G401 (cell line): ENCODE data around the gene DLG1. TPM values are rescaled to one million over a fixed set of nuclear protein-coding genes. Genes with fewer than 3 reads are reported as not detected.

ENCODE experiments used
- DNase-seq: peaks from one replicate; pipeline ENCODE4 v3.0.0-alpha.2; 2015; ENCODE audit warnings: low spot score
- in situ Hi-C: cut with HindIII; loops from 2 replicates; pipeline ENCODE4 v1.10.0; 2016; ENCODE audit warnings: low sequenced_read_pairs, mixed read lengths
- total RNA-seq: library from RNA; depleted of rRNA; stranded (reverse); fragments of >200 nt; shearing (Covaris generic); gene quantifications from 2 replicates; pipeline ENCODE4 v1.2.3, GENCODE V29; 2014

DLG1 gene
- total RNA-seq, 1 experiment from 2014 or later = 35.0 TPM

DNA sequence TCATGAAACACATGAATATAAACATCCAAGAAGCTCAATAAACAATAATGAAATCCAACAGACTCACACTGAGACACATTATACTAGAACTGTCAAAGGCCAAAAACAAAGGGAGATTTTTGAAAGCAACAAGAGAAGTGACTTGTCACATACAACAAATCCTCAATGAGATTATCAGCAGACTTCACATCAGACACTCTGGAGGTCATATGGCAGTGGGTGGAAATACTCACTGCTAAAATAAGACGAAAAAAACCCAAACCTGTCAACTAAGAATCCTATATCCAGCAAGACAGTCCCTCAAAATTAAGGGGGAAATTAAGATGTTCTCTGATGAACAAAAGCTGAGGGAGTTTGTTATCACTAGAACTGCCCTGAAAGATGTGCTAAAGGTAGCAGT lies 143.4 kb downstream of the DLG1 start:
- in situ Hi-C loops = no loop called here
- no peak for DNase-seq

DNA sequence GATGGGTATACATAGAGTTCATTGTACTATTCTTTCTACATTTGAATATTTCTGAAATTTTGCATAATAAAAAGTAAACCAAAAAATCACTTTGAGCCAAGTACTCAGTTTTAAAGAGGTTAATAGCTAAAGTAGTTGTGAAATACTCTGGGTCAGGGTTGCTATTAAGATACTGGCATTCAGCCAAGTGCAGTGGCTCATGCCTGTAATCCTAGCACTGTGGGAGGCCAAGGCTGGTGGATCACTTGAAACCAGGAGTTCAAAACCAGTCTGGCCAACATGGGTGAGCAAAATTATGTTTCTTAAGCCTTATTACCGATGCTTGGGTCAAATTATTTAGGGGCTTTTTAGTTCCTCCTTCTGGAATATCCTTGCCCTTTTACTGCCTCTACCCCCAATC lies 146.8 kb downstream of the DLG1 start:
- in situ Hi-C loops = no loop called here
- DNase-seq = peak; percentile 69

DNA sequence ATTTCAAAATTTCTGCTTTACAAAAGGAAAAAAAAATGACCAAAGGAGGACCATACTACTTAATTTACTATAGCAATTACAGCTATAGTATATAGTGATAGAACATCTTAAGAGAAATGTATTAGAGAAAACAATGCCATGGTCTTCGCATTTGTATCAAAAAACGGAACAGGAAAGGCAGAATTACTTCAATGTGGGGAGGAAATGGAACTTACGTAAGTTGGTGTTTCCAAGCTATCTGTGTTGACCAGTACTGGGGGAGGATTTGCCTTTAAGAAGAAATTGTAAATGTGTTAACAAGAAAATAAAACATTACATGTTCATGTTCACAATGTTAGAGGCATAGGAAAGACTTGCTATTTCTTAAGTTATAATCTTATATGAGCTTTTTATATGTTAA lies 148.9 kb downstream of the DLG1 start:
- in situ Hi-C loops = no loop called here
- no peak for DNase-seq

DNA sequence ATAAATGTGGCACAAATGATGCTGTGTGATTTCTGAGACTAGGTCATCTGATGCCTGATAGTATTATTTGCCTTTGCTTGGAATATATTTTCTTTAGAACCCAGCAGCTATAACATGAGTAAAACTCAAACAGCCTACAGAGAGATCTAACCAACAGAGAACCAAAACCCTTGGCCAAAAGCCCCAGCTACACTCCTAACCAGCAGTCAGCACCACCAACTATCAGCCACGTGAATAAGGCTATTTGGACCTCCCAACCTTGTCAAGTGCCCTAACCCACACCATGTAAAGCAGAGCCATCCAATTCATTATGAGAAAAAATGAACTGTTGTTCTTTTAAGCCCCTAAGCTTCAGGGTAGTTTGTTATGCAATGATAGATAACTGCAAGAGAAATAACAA lies 154.2 kb downstream of the DLG1 start:
- in situ Hi-C loops = no loop called here
- no peak for DNase-seq

DNA sequence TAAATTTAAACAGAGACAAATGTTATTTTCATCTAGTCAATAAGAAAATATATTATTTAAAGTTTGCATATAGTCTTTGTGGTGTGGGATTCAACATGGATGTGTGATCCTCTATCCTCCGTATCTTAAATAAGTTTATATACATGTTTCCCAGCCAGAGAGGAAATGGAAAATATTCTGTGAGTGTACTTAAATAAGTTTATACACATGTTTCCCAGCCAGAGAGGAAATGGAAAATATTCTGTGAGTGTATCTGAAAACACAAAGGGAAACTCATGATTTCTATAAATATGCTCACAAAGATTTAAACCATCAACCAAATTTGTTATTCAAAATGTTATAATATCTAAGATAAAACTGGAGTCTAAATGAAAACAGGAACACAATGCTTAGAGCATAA lies 158.8 kb downstream of the DLG1 start:
- DNase-seq = no peak
- in situ Hi-C loops = no loop called here

DNA sequence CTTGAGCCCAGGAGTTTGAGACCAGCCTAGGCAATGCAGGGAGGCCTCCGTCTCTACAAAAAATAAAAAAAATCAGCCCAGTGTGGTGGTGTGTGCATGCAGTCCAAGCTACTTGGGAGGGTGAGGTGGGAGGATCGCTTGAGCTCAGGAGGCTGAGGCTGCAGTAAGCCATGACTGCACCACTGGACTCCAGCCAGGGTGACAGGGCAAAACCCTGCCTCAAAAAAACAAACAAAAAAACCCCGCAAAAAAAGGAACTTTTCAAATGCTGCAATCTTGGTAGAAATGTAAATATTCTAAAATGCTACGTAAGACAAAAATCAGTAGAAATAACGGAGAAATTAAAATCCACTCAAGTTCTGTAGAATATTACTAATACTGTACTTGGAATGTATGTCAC lies 160.7 kb downstream of the DLG1 start:
- in situ Hi-C loops = no loop called here
- DNase-seq = no peak

DNA sequence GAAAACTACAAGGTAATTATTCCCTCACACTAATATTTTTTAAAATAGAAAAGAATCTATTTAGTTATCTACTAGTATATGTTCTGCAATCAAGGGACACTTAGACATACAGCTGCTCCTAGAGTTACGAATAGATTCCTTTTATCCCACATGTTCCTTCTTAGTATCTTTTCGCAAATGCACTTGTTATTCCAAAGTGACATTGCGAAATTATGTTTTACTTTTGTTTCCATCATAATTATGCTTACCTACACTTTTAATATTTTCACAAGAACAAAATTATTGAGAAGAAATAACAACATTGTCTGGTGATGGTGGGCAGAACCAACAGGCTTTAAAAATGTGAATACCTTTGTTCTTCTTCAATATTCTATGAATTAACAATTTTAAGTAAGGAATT lies 161.7 kb downstream of the DLG1 start:
- in situ Hi-C loops = no loop called here
- DNase-seq = no peak

DNA sequence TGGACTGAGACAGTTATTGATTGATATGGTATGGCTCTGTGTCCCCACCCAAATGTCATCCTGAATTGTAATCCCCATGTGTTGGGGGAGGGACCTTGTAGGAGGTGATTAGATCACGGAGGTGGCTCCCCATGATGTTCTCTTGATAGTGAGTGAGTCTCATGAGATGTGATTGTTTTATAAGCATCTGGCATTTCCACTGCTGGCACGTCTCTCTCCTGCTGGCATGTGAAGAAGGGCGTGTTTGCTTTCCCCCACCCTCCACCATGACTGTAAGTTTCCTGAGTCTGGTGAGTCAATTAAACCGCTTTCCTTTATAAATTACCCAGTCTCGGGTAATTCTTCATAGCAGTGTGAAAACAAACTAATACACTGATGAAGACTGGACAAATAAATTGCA lies 163.2 kb downstream of the DLG1 start:
- DNase-seq = no peak
- in situ Hi-C loops = no loop called here

DNA sequence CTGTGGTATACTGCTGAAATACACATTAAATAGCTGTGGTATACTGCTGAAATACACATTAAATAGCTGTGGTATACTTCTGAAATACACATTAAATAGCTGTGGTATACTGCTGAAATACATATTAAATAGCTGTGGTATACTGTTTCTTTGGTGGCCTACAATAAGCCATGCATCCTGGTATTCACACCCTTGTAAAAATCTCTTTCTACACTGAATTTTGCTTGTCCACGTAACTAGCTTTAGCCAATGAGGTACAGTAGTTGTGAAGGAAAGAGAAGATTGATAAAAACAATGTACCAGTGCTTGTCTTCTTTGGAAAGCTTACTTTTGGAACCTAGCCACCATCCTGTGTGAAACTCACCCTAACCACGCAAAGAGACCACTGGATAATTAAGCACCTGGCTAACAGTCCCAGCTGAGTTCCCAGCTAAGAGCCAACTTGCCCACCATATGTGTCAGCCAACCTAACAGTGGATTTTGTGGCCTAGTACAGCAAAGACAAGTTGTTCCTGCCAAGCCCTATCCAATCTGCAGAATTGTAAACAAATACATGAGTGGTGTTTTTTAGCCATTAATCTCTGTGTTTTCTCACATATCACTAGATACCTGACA lies 165.4 kb downstream of the DLG1 start:
- DNase-seq = peak; percentile 14
- in situ Hi-C loops = no loop called here

DNA sequence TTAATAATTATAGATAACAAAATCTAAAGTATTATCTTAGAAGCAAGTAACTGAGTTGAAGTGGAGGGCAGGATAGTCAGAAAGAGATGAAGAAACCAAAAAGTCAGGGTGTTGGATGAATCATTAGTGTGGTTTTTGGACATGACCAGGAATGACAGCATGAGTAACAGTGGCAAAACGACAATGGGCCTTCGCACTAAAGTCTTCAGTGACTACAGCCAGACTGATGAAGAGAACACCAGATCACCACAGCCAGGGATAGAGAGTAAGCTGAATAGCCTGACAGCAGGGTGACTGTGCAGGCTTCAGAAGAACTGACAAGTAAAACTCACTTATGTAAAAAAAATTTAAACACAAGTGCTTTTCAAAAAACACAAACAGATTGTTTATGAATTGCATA lies 172.8 kb downstream of the DLG1 start:
- DNase-seq = no peak
- in situ Hi-C loops = no loop called here

DNA sequence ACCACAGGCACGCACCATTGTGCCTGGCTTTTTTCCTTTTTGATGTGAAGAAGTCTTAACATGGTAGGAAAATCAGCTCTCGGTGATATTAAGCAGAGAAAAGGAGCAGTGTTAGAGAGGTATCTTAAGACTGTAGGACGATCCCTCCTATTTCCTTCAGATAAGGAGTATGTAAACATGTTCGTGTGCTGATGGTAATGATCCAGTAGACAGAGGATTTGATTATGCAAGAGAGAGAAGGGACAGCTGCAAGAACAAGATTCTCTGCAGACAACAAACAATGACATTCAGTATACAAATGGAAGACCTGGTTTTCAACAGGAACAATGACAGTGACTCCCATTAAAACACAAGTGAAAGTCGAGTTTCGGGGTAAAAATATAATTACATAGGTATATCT lies 173.7 kb downstream of the DLG1 start:
- in situ Hi-C loops = no loop called here
- DNase-seq = no peak

DNA sequence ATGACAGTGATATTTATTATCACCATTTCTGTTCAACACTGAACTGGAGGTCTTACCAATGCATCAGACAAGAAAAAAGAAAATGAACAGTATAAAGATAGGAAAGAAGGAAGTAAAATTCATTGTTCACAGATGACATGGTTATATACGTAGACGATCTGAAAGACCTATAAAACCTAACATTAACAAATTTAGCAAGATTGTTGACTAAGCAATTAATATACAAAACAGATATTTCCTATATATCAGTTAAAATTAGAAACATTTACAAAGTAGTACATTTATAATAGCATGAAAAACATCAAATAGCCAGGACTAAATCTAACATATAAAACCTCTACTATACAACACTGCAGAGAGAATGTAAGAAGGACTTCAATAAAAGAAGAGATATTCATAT lies 176.0 kb downstream of the DLG1 start:
- in situ Hi-C loops = no loop called here
- no peak for DNase-seq

DNA sequence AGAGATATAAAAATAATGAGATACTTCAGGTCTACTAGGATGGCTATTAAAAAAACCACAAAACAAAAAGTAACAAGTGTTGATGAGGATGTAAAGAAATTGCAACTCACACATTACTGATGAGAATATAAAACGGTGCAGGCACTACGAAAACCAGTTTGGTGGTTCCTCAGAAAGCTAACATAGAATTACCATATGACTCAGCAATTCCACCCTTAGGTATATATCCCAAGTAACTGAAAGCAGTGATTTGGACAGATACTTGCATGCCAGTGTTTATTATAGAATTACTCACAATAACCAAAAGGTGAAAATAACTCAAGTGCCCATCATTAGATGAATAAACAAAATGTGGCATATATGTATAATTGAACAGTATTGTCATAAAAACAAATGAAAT lies 181.3 kb downstream of the DLG1 start:
- DNase-seq = no peak
- in situ Hi-C loops = no loop called here

DNA sequence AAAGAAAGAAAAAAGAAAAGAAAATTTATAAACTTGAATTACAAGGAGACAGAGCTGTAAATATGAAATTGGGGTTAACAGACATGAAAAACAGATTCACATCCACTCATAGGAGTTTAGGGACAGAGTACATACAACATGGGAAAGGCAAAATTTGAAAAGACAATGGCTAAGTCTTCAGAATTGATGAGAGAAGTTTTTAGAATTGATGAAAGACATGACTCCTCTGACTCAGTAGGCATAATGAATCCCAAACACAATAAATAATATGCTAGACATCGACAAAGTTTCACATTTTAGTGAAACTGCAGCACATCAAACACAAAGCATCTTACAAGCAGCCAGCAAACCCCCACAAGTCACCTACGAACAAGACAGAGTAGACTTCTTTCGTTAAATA lies 184.4 kb downstream of the DLG1 start:
- in situ Hi-C loops = no loop called here
- DNase-seq = no peak

DNA sequence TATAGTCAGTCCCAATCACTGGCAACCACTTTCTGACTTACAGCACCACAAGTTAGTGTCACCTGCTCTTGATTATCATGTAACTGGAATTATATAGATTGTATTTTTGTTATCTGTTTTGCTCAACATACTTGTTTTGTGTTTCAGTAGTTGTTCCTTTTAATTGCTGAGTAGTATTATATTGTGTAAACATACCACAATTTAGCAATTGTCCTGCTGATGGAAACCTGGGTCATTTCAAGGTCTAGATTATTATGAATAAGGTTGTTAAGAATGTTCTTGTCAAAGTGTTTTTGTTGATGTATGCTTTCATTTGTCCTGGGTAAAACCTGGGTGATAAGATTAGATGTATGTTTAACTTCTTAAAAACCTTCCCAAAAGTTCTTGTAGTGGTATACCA lies 186.7 kb downstream of the DLG1 start:
- in situ Hi-C loops = no loop called here
- DNase-seq = no peak

DNA sequence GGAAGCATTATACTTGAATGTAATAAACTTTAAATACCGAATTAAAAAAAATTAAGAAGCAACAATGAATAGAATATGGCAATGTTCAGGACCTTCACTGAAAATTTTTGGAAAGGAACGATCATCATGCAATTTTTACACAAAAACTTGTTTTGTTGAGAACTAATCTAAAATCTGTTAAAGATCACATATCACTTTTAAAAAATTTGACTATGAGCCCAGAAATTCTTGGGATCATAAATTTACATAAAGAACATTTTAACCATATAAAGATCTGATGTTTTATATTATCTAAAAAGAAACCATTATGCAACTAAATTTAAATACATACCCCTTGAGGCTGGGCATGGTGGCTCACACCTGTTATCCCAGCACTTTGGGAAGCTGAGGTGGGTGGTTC lies 192.6 kb downstream of the DLG1 start:
- in situ Hi-C loops = no loop called here
- DNase-seq = no peak

DNA sequence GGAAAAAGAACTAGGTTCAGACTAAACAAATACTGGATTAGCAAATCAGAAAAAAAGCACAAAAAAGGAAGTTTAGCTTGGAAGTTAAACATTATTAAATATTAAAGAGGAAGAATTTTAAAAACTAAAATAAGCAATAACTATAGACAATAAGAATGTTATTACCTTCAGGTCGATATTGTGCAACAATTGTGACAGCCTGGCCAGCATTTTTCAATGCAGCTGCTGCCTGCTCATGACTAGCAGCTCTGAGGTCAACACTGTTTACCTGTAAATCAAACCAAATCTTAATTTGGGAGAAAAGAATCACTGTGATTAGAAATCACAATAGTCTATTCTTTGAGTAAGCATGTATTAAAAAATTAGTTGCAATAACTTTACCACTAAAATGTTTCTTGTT lies 193.7 kb downstream of the DLG1 start:
- in situ Hi-C loops = loop anchor here (5.0 kb wide), 1 partner anchor 42 kb away; no protein-coding TSS in a partner anchor
- no peak for DNase-seq

DNA sequence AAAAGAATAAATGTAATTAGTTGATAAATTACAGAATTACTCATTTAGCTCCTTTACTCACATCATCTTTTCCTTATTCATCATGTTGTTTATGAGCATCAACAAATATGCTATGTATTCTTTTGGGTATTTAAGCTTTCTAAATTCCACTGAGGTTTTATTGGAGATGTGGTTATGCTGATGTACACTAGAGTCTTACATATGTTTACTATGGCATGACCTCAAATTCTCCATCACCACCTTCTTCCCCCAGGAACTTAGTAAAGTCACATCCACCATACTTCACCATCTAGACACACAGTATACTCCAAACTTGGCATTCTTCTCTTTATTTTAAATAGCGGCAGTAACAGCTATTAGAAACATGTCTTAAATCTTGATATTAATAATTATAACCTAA lies 194.6 kb downstream of the DLG1 start:
- in situ Hi-C loops = loop anchor here (5.0 kb wide), 1 partner anchor 41 kb away; no protein-coding TSS in a partner anchor
- DNase-seq = no peak

DNA sequence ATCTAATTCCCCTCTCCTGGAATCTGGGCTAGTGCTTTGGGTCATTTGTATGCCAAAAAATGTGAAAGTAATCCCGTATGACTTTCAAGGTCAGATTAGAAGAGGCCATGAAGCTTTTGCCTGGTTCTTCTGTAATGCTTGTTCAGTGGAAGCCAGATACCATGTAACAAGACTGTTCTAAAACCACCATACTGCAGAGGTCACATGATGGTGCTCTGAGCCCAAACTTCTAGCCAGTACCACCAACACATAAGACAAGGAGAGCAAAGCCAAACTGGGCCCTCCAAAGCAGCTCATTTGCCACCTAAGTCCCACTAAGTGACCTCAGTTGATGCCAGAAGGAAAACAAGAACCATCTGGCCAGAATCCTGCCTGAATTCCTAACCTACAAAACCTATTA lies 204.5 kb downstream of the DLG1 start:
- in situ Hi-C loops = no loop called here
- peak; percentile 60 for DNase-seq

DNA sequence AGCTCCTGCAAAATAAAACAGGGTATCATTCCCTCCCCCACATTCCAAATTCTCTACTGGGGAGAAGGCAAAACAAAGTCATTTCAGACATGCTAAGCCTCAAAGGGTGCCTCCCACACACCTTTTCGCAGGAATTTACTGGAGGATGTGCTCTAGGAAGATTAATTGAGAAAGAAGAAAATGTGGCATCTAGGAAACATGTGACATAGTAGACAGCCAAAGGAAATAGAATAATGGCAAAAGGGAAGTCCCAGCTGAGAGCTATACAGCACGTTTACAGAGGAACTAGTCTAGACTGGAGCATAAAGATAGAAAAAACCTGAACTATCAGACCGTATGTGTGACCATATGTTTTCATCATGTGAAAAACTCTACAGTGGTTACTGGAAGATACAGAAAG lies 210.0 kb downstream of the DLG1 start:
- in situ Hi-C loops = no loop called here
- DNase-seq = no peak

DNA sequence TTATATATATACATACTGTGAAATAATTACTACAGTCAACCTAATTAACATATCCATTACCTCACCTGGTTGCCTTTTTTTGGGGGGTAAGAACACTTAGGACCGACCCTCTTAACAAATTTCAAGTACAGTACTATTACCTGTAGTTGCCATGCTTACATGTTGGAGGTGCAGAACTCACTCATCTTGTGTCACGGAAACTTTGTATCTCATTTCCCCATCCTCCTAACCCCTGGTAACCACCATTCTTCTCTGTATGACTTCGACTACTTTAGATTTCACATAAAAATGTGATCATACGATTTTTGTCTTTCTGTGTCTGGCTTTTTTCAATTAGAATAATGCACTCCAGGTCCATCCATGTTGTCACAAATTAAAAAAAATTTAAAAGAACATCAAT lies 213.3 kb downstream of the DLG1 start:
- in situ Hi-C loops = no loop called here
- no peak for DNase-seq

DNA sequence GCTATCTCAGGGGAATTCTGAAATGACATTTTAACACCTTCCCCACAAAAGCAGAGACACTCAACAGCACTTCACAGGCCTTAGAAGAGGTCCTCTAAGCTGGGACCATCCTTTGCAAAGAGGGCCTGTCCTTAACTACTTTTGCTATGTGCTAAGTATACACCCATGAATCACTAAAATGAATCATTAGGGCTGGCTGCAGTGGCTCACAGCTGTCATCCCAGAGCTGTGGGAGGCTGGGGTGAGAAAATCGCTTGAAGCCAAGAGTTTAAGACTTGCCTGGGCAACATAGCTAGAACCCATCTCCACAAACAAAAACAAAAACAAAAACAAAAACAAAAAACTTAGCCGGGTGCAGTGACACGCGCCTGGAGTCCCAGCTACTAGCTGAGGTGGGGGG lies 214.9 kb downstream of the DLG1 start:
- DNase-seq = no peak
- in situ Hi-C loops = no loop called here
